Mesodermal cell (in vitro differentiated cells): ENCODE measurements around the gene LPCAT2.

Experiments
- H3K27ac ChIP-seq: 2 replicates; pipeline ENCODE4 v1.7.0; 2013; ENCODE audit warnings: mild to moderate bottlenecking, low read depth, low read length, moderate library complexity; ENCODE audit not compliant: severe bottlenecking
- H3K36me3 ChIP-seq: 2 replicates; pipeline ENCODE4 v1.7.1; 2013; ENCODE audit warnings: mild to moderate bottlenecking, low read length, moderate library complexity; ENCODE audit not compliant: control insufficient read depth, insufficient read depth
- H3K4me1 ChIP-seq: one replicate; pipeline ENCODE4 v1.7.1; 2013; ENCODE audit warnings: mild to moderate bottlenecking, low read length; ENCODE audit not compliant: insufficient read depth, control insufficient read depth, poor library complexity, severe bottlenecking
- H3K4me3 ChIP-seq: 2 replicates; pipeline ENCODE4 v1.7.0; 2013; ENCODE audit warnings: low read length, control low read depth, mild to moderate bottlenecking; ENCODE audit not compliant: insufficient read depth, poor library complexity, severe bottlenecking; ENCODE audit errors: extremely low read depth
- H3K9me3 ChIP-seq: 2 replicates; pipeline ENCODE4 v1.7.1; 2013; ENCODE audit warnings: mild to moderate bottlenecking, low read length, moderate library complexity; ENCODE audit not compliant: control insufficient read depth
- WGBS, 2 experiments: methylation state at CpG; one replicate each; pipeline ENCODE4 v1.1.5; 2013; ENCODE audit warnings: missing lambda C conversion rate in 2 of 2; ENCODE audit not compliant: insufficient coverage in 2 of 2; 5-methylcytosine and 5-hydroxymethylcytosine counted together

Gene LPCAT2

DNA sequence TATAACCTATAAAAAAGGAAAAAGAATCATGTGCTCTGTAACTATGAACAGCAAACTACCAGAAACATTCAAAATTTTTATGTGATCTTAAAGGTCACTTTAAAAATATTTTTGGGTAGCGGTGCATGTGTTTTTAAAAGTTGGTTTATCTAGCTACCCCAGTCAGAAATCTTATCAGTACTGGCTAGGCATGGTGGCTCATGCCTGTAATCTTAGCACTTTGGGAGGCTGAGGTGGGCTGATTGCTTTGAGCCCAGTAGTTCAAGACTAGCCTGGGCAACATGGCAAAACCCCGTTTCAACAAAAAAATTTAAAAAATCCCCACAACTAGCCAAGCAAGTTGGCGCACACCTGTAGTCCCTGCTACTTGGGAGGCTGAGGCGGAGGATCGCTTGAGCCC is 61.3 kb downstream of the LPCAT2 start:
- no peaks in the 10 kb centered on the region for H3K36me3 ChIP-seq
- H3K4me1 ChIP-seq = peaks cover 6% of the 10 kb centered on the region
- 70 to 80% methylated on average over 1 to 2 of the region's 5 CpGs for WGBS, 2 experiments
- H3K4me3 ChIP-seq = no peak overlapping the region
- H3K9me3 ChIP-seq = no peaks in the 10 kb centered on the region
- H3K27ac ChIP-seq = no peak overlapping the region

GRCh38 chr16:55571191-55571897 is 62.5 kb downstream of the LPCAT2 start:
- H3K4me1 ChIP-seq = peaks cover 6% of the 10 kb centered on the region
- no CpG with 5 or more reads among the region's 1 CpG for WGBS, 2 experiments
- H3K9me3 ChIP-seq = no peaks in the 10 kb centered on the region
- H3K27ac ChIP-seq = no peak overlapping the region
- H3K4me3 ChIP-seq = no peak overlapping the region
- peaks cover 1% of the 10 kb centered on the region for H3K36me3 ChIP-seq

- Histone ChIP-seq H3K9me3 (no peaks in the 10 kb centered on the region), H3K4me3 (no peak overlapping the region), H3K36me3 (peaks cover 5% of the 10 kb centered on the region), H3K4me1 (peaks cover 6% of the 10 kb centered on the region), H3K27ac (no peak overlapping the region)
- 93% methylated on average over 4 of the region's 4 CpGs; no CpG with 5 or more reads in 1 of the 2 experiments for WGBS, 2 experiments
These were observed 63.6 kb downstream of the LPCAT2 start for GRCh38 chr16:55572439-55572838.

DNA sequence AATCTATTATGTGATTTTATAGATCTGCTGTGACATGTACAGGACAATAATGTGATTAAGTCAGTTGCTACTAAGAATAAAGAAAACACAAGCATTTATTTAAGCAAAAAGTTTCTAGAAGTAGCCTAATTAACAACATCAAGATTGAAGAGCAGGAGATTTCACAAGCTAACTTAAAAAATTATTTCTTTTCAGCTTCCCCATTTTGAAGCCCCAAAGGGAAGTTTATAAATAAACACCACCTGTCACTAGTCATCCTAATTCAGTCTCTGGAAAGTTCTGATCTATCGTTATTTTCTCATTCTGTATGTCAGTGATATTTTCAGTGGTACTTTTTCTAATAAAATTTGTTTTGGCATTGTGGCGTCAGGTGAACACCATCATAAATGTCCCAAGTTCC is 65.9 kb downstream of the LPCAT2 start:
- peaks cover 21% of the 10 kb centered on the region for H3K36me3 ChIP-seq
- H3K9me3 ChIP-seq = no peaks in the 10 kb centered on the region
- no peak overlapping the region for H3K4me3 ChIP-seq
- no peak overlapping the region for H3K27ac ChIP-seq
- H3K4me1 ChIP-seq = no peaks in the 10 kb centered on the region
- WGBS, 2 experiments = no CpG with 5 or more reads among the region's 2 CpGs

DNA sequence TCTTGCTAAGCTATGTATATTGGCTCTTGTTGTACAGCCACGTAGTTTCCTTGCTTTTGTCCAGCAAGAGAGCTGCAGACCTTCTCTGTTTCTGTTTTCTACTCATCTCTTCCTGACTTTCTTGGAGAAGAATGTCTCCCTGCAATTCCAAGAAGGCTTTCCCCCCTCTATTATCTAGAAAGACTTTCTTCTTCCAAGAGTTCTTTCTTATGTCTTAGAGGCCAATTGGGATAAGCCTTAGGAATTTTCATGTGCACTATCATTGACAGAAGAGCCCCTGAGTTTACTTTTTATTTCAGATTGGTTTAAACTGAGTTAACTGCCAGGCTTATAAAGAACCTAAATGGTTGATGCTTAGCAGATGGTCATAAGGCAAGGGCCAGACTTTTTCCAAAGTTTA is 66.6 kb downstream of the LPCAT2 start:
- Histone ChIP-seq H3K36me3 (peaks cover 23% of the 10 kb centered on the region), H3K4me3 (no peak overlapping the region), H3K9me3 (no peaks in the 10 kb centered on the region), H3K4me1 (no peaks in the 10 kb centered on the region), H3K27ac (no peak overlapping the region)
- WGBS, 2 experiments = 80% methylated on average over 1 of the region's 1 CpG; no CpG with 5 or more reads in 1 of the 2 experiments

DNA sequence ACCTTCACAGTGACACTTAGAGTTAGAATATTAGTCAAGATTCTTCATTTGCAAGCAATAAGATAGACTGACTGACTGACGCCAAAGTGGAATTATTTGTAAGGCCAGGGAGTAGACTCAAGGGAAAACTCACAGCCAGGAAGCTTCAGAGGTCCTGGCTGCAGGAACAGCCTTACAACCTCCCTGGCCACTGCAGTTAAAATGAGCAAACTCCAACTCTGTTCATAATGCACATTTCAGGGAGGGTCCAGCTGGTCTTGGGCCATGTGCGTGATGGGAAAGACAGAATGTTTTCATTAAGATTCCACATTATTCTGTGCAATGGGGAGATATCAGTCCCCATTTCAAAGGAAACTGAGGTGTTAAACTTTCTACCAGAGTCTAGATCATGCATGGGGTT is 67.5 kb downstream of the LPCAT2 start:
- H3K27ac ChIP-seq = no peak overlapping the region
- H3K4me3 ChIP-seq = no peak overlapping the region
- H3K9me3 ChIP-seq = no peaks in the 10 kb centered on the region
- 100% methylated on average over 1 of the region's 2 CpGs for WGBS, 2 experiments
- peaks cover 23% of the 10 kb centered on the region for H3K36me3 ChIP-seq
- no peaks in the 10 kb centered on the region for H3K4me1 ChIP-seq

DNA sequence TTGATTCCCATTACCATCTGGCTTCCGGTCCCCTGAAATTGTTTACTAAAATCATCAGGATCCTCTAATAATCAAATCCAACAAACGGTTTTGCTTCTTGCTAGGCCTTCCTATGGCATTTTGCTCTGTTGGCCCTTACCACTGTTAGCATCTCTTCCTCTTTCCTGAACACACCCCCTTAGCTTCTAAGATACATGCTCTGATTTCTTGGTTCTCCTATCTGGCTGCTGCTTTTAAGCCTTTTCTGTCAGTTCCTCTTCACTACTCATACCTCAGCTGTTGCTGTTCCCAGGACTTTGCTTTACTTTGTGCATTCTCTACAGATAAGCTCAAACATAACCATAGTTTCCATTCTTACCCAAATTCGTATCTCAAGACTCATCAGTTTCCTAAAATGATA is 69.0 kb downstream of the LPCAT2 start:
- Histone ChIP-seq H3K36me3 (peaks cover 23% of the 10 kb centered on the region), H3K4me1 (no peaks in the 10 kb centered on the region), H3K4me3 (no peak overlapping the region), H3K27ac (no peak overlapping the region), H3K9me3 (no peaks in the 10 kb centered on the region)
- 86 to 88% methylated on average over 3 of the region's 3 CpGs for WGBS, 2 experiments

DNA sequence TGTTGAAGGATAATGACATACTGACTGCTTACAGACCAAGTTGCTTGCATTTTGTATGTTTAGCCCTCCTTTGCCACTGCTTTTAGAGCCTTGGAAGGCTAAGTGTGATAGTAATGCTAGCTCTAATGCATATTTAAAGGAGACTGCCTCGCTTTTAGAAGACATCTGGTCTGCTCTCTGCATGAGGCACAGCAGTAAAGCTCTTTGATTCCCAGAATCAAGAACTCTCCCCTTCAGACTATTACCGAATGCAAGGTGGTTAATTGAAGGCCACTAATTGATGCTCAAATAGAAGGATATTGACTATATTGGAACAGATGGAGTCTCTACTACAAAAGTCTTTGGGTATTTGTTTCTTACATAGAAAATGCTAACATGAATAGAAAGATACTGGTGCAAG is 76.8 kb downstream of the LPCAT2 start:
- no peaks in the 10 kb centered on the region for H3K36me3 ChIP-seq
- WGBS, 2 experiments = 40% methylated on average over 1 of the region's 2 CpGs; no CpG with 5 or more reads in 1 of the 2 experiments
- H3K4me1 ChIP-seq = no peaks in the 10 kb centered on the region
- H3K4me3 ChIP-seq = no peak overlapping the region
- no peaks in the 10 kb centered on the region for H3K9me3 ChIP-seq
- H3K27ac ChIP-seq = no peak overlapping the region

- Histone ChIP-seq H3K36me3 (no peaks in the 10 kb centered on the region), H3K4me1 (no peaks in the 10 kb centered on the region), H3K27ac (no peak overlapping the region), H3K4me3 (no peak overlapping the region), H3K9me3 (no peaks in the 10 kb centered on the region)
- WGBS, 2 experiments = 60 to 80% methylated on average over 1 to 2 of the region's 6 CpGs
These were observed 79.9 kb downstream of the LPCAT2 start for GRCh38 chr16:55588799-55589198.

- H3K36me3 ChIP-seq = no peaks in the 10 kb centered on the region
- H3K9me3 ChIP-seq = no peaks in the 10 kb centered on the region
- H3K27ac ChIP-seq = no peak overlapping the region
- no peaks in the 10 kb centered on the region for H3K4me1 ChIP-seq
- H3K4me3 ChIP-seq = no peak overlapping the region
These were observed 83.4 kb downstream of the LPCAT2 start for GRCh38 chr16:55592306-55592705.

- 100% methylated on average over 1 of the region's 4 CpGs for WGBS, 2 experiments
- Histone ChIP-seq H3K4me1 (no peaks in the 10 kb centered on the region), H3K4me3 (no peak overlapping the region), H3K36me3 (no peaks in the 10 kb centered on the region), H3K9me3 (no peaks in the 10 kb centered on the region), H3K27ac (no peak overlapping the region)
These were observed 89.1 kb downstream of the LPCAT2 start for GRCh38 chr16:55597928-55598327.
